Vagina (tissue), 2 donors: ENCODE measurements around the gene ZNF804A.

Source experiments
- CTCF ChIP-seq, 3 experiments: fragments of 450-650 bp in 2 of 3; fragments of 200-600 bp in 1 of 3; sonication (generic) in 1 of 3; IDR thresholded peaks; one replicate each; pipeline ENCODE4 v1.5.1; 2017 to 2019; ENCODE audit warnings: antibody characterized with exemption in 3 of 3, mild to moderate bottlenecking in 2 of 3, moderate library complexity in 2 of 3
- POLR2AphosphoS5 ChIP-seq, 2 donors: sonication (generic); formaldehyde crosslinking; IDR thresholded peaks; one replicate each; pipeline ENCODE4 v1.9.0; 2017; ENCODE audit warnings: antibody characterized with exemption in 2 of 2, mild to moderate bottlenecking in 2 of 2, low read depth in 1 of 2; ENCODE audit not compliant: insufficient read depth in 1 of 2

GRCh38 chr2:184760931-184761330, 162.6 kb downstream of the ZNF804A start:
- no peak for TF ChIP-seq CTCF (IDR thresholded peaks at IDR 0.05)
- no peak for TF ChIP-seq POLR2AphosphoS5 (IDR thresholded peaks at IDR 0.05; ENCODE audit: insufficient read depth in 1 of 2, low read depth in 1 of 2)
